GM12878 (cell line): ENCODE results near the gene GPR61. TPM values are rescaled to one million over a fixed set of nuclear protein-coding genes. Genes with fewer than 3 reads are reported as not detected.

Experiments used
- BMI1 ChIP-seq: fragments of 450-650 bp; IDR thresholded peaks from 2 replicates; pipeline ENCODE4 v1.6.1; 2016; ENCODE audit warnings: mild to moderate bottlenecking, moderate library complexity, borderline replicate concordance
- CHD4 ChIP-seq: fragments of 200-600 bp; sonication (generic); IDR thresholded peaks from 2 replicates; pipeline ENCODE4 v1.6.1; 2016; ENCODE audit warnings: mild to moderate bottlenecking
- CREB1 ChIP-seq: IDR thresholded peaks from 2 replicates; pipeline ENCODE4 v1.6.1; 2012; ENCODE audit warnings: low read depth, mild to moderate bottlenecking, inconsistent platforms
- FOXM1 ChIP-seq: IDR thresholded peaks from 2 replicates; pipeline ENCODE4 v1.6.1; 2012; ENCODE audit warnings: low read depth, mild to moderate bottlenecking, inconsistent platforms, low read length, moderate library complexity
- GATAD2B ChIP-seq: fragments of 450-650 bp; conservative IDR thresholded peaks from 2 replicates; pipeline ENCODE4 v1.6.1; 2017; ENCODE audit warnings: low read depth, mild to moderate bottlenecking, moderate library complexity
- NFYB ChIP-seq: IDR thresholded peaks from 2 replicates; pipeline ENCODE4 v1.6.1; 2011; ENCODE audit warnings: low read depth, mild to moderate bottlenecking, low read length, improper control_type of control experiment, moderate library complexity; ENCODE audit not compliant: insufficient read depth
- NR2F1 ChIP-seq: fragments of 450-650 bp; conservative IDR thresholded peaks from 2 replicates; pipeline ENCODE4 v1.6.1; 2017; ENCODE audit warnings: mild to moderate bottlenecking
- NRF1 ChIP-seq: conservative IDR thresholded peaks from 2 replicates; pipeline ENCODE4 v1.6.1; 2011; ENCODE audit warnings: mild to moderate bottlenecking, low read depth, low read length, improper control_type of control experiment
- RAD21 ChIP-seq: IDR thresholded peaks from 2 replicates; pipeline ENCODE4 v1.6.1; 2011; ENCODE audit warnings: mild to moderate bottlenecking, low read depth, low read length, moderate library complexity; ENCODE audit not compliant: insufficient read depth
- RAD51 ChIP-seq: fragments of 450-650 bp; IDR thresholded peaks from 2 replicates; pipeline ENCODE4 v1.6.1; 2016; ENCODE audit warnings: moderate library complexity, mild to moderate bottlenecking, inconsistent platforms
- RCOR1 ChIP-seq: conservative IDR thresholded peaks from 2 replicates; pipeline ENCODE4 v1.6.1; 2012; ENCODE audit warnings: low read depth, low read length, improper control_type of control experiment
- RELA ChIP-seq: fragments of 450-650 bp; IDR thresholded peaks from 2 replicates; pipeline ENCODE4 v1.8.0; 2014; ENCODE audit warnings: borderline replicate concordance; ENCODE audit not compliant: partially characterized antibody
- SKIL ChIP-seq: fragments of 450-650 bp; IDR thresholded peaks from 2 replicates; pipeline ENCODE4 v1.6.1; 2017; ENCODE audit warnings: mild to moderate bottlenecking, low read depth, inconsistent platforms; ENCODE audit not compliant: poor library complexity, severe bottlenecking
- SMAD1 ChIP-seq: fragments of 450-650 bp; IDR thresholded peaks from 2 replicates; pipeline ENCODE4 v1.6.1; 2018; ENCODE audit warnings: mild to moderate bottlenecking, low read depth; ENCODE audit not compliant: partially characterized antibody
- SUPT20H ChIP-seq: IDR thresholded peaks from 2 replicates; pipeline ENCODE4 v1.6.1; 2011; ENCODE audit warnings: low read depth, mild to moderate bottlenecking, low read length, moderate library complexity, borderline replicate concordance; ENCODE audit not compliant: control insufficient read depth
- USF2 ChIP-seq: IDR thresholded peaks from 2 replicates; pipeline ENCODE4 v1.6.1; 2011; ENCODE audit warnings: low read depth, low read length, improper control_type of control experiment, borderline replicate concordance
- ZBED1 ChIP-seq: IDR thresholded peaks from 2 replicates; pipeline ENCODE4 v1.6.1; 2016; ENCODE audit warnings: borderline replicate concordance
- ZNF622 ChIP-seq: fragments of 450-650 bp; IDR thresholded peaks from 2 replicates; pipeline ENCODE4 v1.6.1; 2017; ENCODE audit warnings: mild to moderate bottlenecking, inconsistent platforms
- polyA plus RNA-seq, 11 experiments: library from polyadenylated mRNA; depleted of rRNA in 4 of 11; unstranded in 6 of 11; stranded (reverse) in 5 of 11; fragments of >200 nt; fragmentation: Nextera tagmentation in 4 of 11; fragmentation: Illumina TruSeq in 1 of 11; extraction: Ambion mirVana in 4 of 11; extraction: Trizol in 1 of 11; gene quantifications; 1 replicate in 1 of 11; 2 replicates in 10 of 11; pipeline versions ENCODE4 v1.2.1 to v1.2.3, GENCODE V29; 2011 to 2016; ENCODE audit warnings: inconsistent platforms in 2 of 11, missing spikeins in 2 of 11, low read depth in 1 of 11
- total RNA-seq, 4 experiments: library from RNA; depleted of rRNA in 3 of 4; stranded (reverse); fragments of >200 nt in 3 of 4; fragmentation: Illumina TruSeq in 1 of 4; extraction: Trizol in 1 of 4; gene quantifications; 2 replicates each; pipeline versions ENCODE4 v1.2.1 to v1.2.3, GENCODE V29; 2013 to 2021
- TF ChIP-seq, protein P1 (sequence below): IDR thresholded peaks from 2 replicates; pipeline ENCODE4 v1.6.1; 2012; ENCODE audit warnings: low read length, inconsistent platforms

GPR61 gene
- total and polyA plus RNA-seq, 10 of the 15 experiments (the other 5 are each of a cell fraction or from before 2014, with no cell fraction given): 0.19 to 1.1 (median 0.35) TPM; not detected in 2

- TF ChIP-seq USF2: no peak
- no peak for TF ChIP-seq SKIL
- TF ChIP-seq SMAD1: no peak
- no peak for TF ChIP-seq ZBED1
- peak; percentile 34; the same call in 1 of the 2 replicates for TF ChIP-seq FOXM1
- TF ChIP-seq SUPT20H: no peak
- TF ChIP-seq RAD21: no peak
- TF ChIP-seq, protein P1, sequence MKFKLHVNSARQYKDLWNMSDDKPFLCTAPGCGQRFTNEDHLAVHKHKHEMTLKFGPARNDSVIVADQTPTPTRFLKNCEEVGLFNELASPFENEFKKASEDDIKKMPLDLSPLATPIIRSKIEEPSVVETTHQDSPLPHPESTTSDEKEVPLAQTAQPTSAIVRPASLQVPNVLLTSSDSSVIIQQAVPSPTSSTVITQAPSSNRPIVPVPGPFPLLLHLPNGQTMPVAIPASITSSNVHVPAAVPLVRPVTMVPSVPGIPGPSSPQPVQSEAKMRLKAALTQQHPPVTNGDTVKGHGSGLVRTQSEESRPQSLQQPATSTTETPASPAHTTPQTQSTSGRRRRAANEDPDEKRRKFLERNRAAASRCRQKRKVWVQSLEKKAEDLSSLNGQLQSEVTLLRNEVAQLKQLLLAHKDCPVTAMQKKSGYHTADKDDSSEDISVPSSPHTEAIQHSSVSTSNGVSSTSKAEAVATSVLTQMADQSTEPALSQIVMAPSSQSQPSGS: no peak
- no peak for TF ChIP-seq GATAD2B
- TF ChIP-seq RCOR1: no peak
- no peak for TF ChIP-seq CHD4
- no peak for TF ChIP-seq RAD51
- TF ChIP-seq BMI1: no peak
- no peak for TF ChIP-seq NRF1
- no peak for TF ChIP-seq NFYB
- TF ChIP-seq RELA: peak; percentile 91
- TF ChIP-seq NR2F1: no peak
- peak; percentile 58 for TF ChIP-seq CREB1
- TF ChIP-seq ZNF622: no peak
Observed at GRCh38 chr1:109527098-109527811, 12.4 kb upstream of the GPR61 start (continued).
